HG02588 (cell line): ENCODE data around the gene BRD3.
"Not testable (repeated sequence)": the region's sequence is repeated elsewhere in the genome, so short reads cannot be mapped to it uniquely, and the experiment has no call there.

Source experiments
- ATAC-seq: cut with Tn5 transposase; IDR thresholded peaks from one replicate; pipeline ENCODE4 v1.9.1; 2021; ENCODE audit warnings: mild to moderate bottlenecking, moderate library complexity; ENCODE audit not compliant: unreplicated experiment

BRD3 gene

DNA sequence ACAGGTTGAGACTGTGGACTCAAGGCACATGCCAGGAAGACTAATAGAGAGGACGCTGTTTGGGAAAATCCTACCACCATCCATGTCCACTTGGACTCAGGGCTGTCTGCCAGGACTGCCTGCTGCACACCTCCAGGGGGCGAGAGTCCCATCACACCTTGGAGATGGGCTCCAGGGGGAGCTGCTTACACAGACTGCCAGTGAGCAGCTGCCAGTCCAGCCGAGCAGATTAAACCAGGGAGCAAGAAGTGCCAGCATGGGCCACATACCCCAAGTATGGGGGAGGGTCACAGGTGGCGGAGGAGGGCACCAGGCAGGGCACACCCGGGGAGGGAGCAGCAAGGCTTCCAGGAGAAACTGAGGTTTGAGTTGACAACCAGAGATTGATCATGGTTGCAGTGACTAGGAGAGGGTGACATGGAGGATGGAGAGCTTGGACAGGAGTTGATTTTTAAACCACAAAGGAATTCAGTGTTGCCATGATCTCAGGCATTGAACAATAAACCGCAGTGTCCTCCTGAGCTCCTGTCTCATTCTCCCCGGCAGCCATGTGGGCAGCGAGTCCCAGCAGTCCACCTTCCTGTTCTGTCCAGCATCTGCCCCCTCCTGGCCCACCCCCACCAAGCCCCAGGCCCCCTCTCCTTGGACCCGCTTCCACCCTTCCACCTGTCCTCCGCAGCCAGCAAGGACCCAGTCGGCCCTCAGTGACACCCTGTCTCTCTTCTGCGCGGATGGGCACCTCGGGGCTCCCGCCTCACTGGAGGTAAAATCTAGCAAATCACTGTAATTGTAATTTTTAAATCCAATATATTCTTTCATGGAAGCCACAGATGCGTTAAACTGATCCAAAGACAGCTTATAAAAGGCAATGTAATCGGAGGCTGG lies 72.6 kb downstream of the BRD3 start:
- ATAC-seq: no peak

DNA sequence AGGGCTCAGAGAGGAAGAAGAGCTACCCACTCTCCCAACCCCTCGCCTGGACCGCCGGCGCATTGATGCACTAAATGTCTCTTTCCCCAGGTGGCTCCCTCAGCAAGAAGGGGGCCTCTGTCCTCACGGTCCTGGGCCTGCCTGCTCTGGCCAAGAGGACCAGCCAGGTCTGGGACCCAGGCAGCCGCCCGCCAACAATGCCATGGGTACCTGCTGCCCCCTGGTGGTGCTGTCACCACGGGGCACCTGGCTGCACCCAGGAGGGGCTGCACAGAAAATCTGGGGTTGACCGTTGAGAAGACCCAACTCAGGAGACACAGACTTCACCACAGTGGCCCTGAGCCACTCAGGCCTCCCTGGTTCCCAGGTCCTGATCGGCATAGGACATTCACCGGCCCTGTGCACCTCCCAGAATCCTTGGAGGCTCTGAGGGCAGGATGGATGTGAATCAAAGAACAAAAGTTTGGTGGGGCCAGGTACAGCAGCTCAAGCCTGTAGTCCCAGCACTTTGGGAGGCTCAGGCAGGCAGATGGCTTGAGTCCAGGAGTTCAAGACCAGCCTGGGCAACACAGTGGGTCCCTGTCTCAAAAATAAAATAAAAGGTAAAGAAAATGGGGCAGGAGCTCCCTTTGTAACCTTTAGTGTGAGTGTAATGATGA lies 73.3 kb downstream of the BRD3 start:
- no peak for ATAC-seq

DNA sequence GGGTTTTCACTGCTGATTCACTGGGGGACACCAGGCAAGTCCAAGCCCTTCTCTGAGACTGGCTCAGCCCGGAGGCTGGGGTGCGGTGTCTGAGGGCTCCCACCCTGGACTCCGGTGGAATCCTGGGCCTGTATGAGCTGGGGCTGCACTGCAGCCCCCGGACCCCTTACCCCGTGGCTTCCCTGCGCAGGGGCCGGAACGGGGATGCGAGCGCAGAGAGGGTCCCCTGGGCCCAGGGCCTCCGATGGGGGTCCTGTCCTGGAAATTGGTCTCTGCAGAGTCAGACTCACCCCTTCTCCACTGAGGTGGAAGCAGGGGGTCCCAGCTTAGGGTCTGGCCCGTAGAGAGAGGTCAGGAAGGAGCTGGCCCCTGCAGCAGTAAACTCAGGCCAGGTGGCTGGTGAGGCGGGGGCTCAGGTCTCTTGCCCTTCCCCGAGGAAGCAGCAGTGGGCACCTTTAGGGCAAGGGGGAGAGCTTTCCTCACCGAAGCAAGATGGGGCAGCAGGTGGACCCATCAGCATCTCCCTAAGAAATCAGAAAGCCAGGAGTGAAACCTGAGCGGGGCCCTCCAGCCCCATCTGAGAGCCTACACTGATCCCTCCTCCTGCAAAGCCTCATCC lies 74.1 kb downstream of the BRD3 start:
- no peak for ATAC-seq

DNA sequence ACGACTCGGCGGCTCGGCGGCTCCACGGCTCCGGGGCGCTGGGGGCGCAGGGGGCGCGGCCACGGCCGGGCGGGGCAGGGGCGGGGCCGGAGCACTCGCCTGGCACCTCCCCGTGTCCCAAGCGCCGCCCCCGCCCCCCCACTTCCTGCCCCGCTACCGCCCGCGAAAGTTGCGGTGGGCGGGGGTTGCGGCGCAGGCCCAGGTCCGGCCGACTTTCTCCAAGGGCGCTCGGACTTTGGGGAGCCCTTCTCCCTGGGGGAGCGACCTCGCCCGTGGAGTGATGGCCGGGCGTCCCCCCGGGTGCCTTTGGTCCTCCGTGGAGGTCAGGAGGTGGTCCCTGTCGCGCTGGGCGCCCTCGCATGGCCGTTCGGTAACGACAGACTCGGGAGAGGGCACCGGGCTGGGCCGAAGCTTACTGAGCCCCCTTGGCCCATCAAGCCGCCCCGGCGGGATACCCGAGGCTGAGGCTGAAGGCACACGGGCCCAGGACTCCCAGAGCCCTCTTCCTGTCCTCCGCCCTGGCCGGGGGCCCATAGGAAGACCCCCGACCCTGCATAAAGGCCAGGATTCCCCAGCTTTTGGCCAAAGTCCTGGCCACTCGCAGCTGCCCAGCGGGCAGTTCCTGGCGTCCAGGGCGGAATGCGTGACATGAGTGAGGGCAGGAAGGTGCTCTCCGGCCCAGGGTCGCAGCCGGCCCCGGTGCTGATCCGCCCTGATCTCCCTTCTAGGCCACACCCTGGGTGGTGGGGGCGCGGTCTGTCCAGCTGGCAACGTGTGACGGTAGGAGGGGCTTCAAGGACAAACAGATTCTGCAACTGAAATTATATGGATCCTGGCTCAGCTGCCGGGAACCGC lies 74.8 kb downstream of the BRD3 start:
- peak; percentile 53 for ATAC-seq

DNA sequence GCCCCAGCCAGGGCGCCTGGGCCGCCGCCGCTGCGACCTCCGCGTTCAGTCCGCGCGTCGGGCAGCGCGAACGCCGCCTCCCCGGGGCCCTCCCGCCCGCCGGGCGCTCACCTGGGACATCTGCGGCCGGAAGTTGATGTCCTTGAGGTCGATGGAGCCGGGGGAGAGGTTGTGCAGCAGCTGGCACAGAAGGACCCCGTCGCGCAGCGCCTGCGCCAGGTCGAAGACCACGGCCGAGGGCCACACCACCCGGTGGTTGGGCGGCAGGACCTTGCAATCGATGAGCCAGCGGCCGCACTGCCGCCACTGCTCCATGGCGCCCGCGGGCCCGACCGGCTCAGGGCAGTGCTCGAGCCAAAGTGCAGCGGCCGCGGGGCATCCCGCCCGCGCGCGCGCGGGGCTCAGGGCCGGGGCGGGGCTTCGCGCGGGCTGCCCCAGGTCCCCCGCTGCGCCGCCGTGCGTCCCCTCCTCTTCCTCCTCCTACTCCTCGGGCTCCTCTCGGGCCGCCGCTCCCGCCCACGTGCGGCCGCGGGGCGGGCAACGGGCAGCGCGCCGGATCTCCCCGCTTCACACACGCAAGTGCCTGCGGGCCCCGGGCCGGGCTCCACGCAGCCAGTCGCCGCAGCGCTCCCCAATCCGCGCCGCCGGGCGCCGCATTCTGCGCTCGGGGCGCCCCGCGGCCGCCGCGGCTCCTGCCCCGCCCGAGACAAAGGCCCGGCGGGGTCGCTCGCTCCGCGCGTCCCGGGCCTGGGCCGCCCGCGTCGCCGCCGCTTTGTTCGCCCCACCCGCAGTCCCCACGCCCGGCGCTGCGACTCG lies 75.7 kb downstream of the BRD3 start, which contains the start of gene VAV2:
Gene VAV2 (minus strand): TSS at position 361 of the 816 bp plus-strand sequence. CDS start 46 bp downstream, at position 315.
- peak; percentile 43 for ATAC-seq

DNA sequence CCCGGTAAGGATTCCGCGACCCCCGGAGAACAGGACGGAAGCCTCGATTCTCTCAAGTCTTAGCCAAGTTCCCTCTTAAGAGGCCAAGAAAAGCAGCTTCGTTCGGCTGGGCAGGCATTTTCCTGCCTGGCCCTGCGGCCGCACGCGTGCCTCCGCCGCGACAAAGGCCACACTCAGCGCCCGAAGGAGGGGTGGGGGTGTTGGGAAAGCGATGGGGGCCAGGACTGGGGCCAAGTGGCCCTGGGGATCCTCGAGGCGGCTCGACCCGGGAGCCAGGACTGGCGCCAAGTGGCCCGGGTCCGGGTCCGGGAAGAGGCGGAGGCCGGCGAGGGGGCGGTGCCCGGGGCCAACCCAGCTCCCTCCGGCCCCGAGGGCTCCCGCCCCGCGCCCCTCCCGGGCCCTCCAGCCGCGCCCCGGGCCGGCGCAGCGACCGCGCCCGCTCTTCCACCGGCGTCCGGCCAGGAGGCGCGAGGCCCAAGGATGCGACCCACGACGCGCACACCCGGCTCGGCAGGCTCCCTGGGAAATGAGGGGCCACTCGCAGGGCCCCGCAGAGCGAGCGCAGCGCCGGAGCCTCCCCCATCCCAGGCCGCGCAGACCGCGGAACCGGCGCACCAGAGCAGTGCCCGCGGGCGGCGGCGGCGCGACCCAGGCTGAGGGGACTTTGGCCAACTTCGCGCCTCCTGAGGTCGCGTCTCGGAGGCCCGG lies 76.5 kb downstream of the BRD3 start:
- ATAC-seq: peak; percentile 3

DNA sequence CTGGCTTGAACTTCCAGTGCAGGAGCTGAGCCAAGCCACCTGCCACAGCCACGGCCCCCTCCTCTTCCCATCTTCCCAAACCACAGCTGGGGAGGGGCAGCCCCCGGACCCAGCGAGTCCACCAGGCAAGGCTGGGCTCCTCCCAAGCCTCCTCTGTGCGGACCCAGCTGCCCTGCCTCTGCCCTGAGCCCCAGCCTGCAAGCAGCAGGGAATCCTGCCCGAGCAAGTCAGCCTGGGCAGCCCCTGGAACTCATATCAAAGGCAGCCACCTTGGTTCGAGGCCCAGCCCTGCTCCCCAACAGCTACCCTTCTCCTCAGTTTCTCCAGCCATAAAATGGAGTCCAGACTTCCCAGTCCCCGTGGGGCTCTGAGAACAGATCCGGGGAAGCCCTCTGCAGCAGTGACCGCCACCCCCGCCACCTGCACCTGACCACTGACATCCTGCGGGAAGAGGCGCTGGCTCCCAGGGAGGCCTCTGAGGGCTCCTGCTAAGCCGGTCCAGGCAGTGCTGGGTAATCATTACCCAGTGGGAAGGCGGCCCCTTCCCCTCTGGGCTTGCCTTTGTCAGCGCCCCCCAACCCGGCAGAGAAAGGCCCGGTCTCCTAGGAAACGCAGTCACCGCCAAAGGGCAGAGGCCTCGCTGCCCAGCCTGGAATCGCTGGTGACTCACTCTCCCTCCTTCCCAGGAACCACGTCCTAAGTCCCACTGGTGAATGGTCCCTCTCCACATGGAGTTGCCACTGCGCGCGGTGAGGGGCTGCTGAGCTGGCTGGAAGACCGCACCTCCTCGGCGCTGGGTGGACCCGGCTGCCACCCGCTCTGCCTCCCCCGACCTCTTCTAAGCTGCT lies 77.2 kb downstream of the BRD3 start:
- no peak for ATAC-seq

DNA sequence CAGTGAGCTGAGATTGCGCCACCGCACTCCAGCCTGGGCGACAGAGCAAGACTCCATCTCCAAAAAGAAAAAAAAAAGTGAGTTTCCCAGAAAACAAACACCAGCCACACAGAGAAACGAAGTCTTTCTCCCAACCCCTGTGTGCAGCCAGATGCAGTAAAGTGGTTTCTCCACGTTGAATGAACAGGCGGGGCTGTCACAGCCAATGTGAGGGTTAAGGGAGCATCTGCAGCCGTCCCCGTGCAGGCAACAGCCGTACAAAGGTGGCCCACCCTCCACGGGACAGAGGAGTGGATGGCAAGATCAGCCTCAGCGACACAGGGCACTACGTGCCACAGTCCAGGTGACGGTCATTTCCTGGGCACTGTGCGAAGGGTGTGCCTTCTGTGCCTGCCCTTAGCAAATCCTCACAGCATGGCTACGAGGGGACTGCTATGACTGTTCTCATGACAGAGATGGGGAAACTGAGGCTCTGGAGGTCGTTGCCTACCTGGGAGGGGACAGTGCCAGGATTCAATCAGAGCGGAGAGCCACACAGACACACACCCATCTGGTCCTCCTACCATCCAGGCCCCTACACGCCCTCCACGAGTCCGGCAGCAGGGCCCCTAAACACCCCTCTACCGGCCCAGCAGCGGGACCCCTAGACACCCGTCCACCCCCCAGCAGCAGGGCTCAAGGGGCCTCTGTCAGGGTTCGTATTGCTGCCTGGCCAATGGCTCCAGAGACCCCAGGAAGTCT lies 78.0 kb downstream of the BRD3 start:
- ATAC-seq: no peak

DNA sequence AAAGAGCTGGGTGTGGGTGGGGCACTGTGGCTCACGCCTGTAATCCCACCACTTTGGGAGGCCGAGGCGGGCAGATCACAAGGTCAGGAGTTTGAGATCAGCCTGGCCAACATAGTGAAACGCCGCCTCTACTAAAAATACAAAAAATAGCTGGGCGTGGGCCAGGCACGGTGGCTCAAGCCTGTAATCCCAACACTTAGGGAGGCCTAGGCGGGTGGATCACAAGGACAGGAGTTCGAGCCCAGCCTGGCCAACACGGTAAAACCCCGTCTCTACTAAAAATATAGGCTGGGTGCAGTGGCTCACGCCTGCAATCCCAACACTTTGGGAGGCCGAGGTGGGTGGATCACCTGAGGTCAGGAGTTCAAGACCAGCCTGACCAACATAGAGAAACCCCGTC lies 79.1 kb downstream of the BRD3 start:
- ATAC-seq: not testable (repeated sequence)

DNA sequence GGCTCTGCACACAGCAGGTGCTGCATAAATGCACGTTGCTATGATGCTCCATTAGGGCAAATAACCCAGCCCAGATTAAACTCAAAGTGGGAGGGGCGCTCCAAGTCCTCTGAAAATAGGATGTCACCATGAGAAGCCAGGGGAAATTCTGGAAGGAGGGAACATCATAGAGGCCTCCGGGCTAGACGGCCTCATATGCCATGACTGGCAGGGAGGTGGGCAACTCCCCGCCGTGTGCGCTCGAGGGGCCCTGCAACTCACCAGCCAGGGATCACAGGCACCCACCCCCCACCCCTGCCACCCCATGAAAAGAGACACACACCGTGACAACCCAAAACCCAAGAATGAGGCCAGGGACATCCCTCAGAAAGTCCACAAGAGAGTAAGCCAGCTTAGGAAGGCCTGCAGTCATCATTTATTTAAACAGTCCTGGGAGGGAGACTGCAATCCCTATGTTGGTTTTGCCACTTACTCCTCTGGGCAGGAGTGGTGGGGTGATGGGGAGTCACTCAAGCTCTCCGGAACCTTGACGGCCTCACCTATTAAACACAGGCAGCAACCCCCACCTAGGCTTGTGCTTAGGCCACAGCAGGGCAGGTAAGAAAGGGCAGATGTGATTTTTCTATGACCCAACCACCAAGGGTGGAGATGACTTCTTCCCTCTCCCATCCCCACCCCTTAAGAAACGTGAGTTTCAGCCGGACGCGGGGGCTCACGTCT lies 79.7 kb downstream of the BRD3 start:
- no peak for ATAC-seq

DNA sequence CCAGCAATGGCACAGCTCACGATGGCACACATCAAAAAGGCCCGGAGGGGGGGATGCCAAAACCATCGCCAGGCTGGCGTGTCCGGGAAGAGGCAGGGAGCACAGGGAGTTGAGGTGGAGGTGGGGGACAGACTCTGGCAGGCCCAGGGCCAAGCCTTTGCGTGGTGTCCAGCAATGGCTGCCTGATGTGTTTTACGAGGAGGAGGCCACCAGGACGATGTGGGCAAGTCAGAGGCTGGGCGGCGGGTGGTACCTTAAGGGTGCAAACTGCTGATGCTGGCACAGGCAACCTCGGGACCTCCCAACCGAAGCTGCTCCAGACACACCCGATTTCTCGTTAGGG lies 80.4 kb downstream of the BRD3 start:
- no peak for ATAC-seq

DNA sequence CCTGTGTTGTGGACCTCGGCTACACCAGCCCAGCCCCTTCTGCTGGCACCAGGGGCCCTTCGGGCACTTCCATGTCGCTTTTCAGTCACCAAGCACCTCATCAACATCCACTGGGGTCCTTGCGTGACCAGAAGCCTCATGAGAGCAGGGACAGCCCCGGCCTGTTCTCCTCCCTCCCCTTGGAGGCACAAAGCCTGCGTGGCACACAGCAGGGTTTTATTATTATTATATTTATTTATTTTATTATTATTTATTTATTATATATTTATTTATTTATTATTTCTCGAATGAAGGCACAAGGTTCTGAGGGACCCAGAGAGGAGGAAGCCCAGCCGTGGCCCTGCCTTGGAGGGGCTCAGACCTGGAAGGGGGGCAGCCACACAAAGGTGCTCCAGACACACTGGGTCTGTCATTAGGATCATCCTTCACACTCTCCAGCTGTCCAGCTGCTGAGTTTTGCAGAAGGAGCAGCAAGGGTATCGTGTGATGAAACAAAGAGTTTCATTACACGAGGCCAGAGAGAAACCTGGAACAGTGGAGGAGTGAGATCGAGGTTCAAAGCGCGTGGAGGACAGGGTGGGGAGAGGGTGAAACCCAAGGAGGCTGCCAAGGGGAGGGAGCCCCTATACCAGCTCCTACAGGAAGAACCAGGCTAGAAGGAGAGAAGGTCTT lies 80.9 kb downstream of the BRD3 start:
- ATAC-seq: no peak

DNA sequence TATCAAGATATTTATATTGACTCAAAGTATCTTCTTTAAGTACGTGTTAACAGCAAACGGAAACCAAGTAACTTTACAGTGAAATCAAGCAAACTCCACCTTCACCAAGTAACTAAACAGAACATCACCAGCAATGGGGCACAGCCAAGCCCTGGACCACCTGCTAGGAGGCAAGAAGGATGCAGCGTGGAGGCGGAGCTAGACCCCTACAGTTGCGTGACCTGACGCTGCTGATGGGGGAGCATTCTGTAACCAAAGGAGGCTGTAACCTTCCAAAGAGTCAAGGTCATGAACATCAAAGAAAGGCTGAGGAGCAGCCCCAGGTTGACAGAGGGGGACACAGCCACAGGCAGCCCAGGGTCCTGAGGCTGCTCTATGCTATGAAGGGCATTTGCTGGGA lies 81.8 kb downstream of the BRD3 start:
- no peak for ATAC-seq

DNA sequence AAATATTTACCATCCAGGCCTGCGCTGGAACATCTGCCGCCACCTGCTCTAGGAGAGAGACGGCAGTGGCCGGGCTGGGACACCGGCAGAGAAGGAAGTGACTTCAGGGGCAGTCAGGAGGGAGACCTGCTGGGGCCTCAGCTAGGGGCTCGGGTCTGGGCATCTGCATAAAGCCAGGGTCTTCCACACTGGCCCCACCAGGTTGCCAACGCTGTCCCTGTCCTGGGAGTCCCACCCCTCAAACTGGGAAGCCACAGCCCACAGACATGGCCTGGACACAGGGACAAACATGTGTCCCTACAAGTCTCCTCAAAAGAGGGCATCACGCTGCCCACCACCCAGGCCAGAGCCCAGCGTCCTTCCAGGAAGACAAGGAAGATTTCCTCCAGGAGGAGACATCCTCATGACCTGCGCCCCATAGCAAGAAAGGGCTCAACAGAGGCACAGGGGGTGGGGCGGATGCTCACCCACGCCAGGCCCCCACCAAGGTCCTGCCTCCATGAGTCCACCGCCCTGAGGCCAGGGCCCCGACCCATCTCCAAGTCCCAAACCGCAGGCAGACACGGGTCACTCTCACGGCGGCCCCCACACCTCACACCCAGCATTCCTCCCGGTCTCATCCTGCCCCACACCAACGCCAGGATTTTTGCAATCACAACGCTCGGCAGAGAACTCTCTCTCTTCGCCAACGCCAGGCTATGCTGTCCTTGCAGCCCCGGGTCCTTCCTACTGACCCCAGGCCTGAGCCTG lies 84.7 kb downstream of the BRD3 start:
- ATAC-seq: no peak

DNA sequence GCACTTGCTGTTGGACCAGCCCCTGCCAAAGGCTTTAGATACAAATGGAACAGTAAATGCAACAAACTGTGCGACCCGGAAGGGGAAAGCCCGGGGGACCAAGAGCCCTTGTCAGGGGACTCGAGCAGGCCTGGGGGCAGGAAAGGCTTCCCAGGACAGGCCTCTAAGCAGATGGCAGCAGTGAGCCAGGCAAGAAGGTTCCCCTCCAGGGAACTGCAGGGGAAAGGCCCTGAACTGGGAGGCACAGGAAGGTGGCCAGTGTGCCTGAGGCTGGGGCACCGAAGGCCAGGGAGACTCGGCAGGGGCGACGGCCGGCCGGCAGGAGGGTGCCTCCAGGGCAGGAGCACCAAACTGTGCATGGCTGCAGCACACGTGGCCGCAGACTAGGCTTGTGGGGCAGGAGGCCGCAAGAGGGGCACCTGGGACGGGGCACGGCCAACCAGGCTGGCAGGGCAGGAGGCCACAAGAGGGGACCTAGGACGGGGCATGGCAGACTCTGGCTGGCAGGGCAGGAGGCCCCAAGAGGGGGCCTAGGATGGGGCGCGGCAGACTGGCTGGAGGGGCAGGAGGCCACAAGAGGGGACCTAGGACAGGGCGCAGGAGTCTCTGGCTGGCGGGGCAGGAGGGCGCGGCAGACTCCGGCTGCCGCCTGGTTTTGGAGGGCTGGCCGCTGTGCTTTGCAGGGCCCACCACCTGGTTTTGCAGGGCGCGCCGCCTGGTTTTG lies 85.7 kb downstream of the BRD3 start:
- ATAC-seq: no peak
